ENCODE data around the gene PIGU. TPM values are rescaled to one million over a fixed set of nuclear protein-coding genes. Genes with fewer than 3 reads are reported as not detected.
"Not testable (repeated sequence)": the region's sequence is repeated elsewhere in the genome, so short reads cannot be mapped to it uniquely, and the experiment has no call there.

Gene PIGU
- polyA plus RNA-seq, 1 experiment = 35.2 TPM

- peak overlapping the region; percentile 93 for H3K4me3 ChIP-seq (ENCODE audit: low read depth, low read length)
- POLR2A ChIA-PET = no interaction called here
- CTCF ChIA-PET = interaction anchor here (0.9 to 9.3 kb wide), 4 partner anchors 21 to 252 kb away, joined by 3 to 63 read pairs (median 4); no protein-coding TSS in a partner anchor
- no peak for DNase-seq (ENCODE audit: low read depth)
- no peaks in the 10 kb centered on the region for H3K27me3 ChIP-seq (ENCODE audit: control insufficient read depth, insufficient read depth, low read length)
- peaks cover 1% of the 10 kb centered on the region for H3K36me3 ChIP-seq (ENCODE audit: control insufficient read depth, insufficient read depth, low read length)
- TF ChIP-seq CTCF (IDR thresholded peaks at IDR 0.05; ENCODE audit: insufficient read depth, low read depth, low read length) = no peak
Measured at GRCh38 chr20:34517114-34517505, 159.8 kb downstream of the PIGU start.

DNA sequence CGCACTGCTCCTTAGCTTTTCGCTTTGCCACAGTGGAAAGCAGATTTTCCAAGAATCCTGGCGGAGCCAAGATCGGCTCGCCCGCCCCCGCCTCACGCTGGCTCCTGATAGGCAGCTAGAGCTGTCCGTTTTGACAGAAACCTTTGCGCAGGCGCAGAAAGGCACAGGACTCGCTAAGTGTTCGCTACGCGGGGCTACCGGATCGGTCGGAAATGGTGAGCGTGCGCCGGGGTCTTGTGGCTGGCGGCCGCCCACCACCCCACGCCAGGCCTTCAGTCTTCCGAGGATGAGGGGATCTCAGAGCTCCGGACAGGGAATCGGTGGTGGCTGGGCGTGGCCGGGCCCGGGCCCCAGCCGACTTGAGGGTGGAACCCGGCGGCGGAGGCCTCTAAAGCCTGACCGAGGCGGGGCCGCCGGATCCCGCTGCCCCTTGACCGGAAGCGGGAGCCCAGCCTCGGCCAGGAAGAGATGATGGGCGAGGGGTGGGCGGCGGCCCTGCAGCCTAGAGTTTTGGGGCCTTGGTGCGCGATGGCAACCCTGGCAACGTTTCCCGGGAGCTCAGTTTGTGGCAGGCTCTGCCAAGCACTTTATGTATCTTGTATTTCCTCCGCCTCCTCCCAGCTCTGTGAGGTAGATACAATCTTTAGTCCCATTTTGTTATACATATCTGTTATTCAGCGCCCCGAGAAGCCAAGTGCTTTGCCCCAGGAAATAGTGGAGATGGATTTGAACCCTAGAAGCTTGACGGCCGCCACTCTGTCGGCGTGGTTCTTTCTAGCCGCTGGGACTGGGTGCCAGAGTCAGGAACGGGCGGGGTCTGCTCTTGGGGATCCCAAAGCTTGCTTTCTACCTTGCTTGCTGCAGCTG lies 160.4 kb downstream of the PIGU start, which contains the start of gene DYNLRB1:
Gene DYNLRB1, plus strand, starts transcription at position 176 of the 867 bp plus-strand sequence. Its CDS starts 37 bp downstream, at position 213.
- DNase-seq (ENCODE audit: low read depth) = peak; percentile 77
- H3K36me3 ChIP-seq (ENCODE audit: control insufficient read depth, insufficient read depth, low read length) = peaks cover 1% of the 10 kb centered on the region
- ChIA-PET CTCF (interaction anchor here (0.6 to 9.3 kb wide), 9 partner anchors 10 to 326 kb away, joined by 3 to 63 read pairs (median 3); no protein-coding TSS in a partner anchor), POLR2A (interaction anchor here (0.5 to 0.6 kb wide), 3 partner anchors 13 to 263 kb away, joined by 3 to 4 read pairs (median 3); partner anchors contain the start of gene ITCH)
- H3K4me3 ChIP-seq (ENCODE audit: low read depth, low read length) = peak within 1 kb of the TSS; percentile 93
- H3K27me3 ChIP-seq (ENCODE audit: control insufficient read depth, insufficient read depth, low read length) = no peaks in the 10 kb centered on the region
- TF ChIP-seq CTCF (IDR thresholded peaks at IDR 0.05; ENCODE audit: insufficient read depth, low read depth, low read length) = no peak

DNA sequence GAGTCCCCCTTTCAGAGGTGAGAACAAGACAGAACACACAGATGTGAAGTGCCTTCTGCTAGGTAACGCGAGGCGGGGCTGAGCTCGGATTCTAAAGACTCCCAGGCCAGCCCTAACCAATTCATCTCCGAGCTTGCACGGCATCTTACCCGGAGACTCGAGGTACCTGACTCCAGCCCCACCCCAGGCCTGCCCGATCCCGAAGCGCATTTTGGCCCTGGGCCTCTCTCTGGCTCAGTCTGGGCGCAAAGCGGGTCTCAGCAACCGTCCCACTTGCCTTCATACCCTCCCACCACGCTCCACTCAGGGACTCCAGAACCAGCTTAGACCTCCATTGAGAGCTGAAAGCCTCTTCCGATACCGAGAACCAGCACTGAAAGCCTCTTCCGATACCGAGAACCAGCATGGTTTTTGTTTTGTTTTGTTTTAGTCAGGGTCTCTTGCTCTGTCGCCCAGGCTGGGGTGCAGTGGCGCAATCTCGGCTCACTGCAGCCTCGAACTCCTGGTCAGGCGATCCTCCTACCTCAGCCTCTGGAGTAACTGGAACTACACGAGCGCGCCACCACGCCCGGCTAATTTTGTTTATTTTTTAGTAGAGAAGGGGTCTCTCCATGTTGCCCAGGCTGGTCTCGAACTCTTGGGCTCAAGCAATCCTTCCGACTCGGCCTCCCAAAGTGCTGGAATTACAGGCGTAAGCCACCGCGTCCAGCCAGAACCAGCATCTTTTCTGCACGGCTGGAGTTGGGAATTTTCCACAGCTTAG lies 161.2 kb downstream of the PIGU start:
- H3K36me3 ChIP-seq (ENCODE audit: control insufficient read depth, insufficient read depth, low read length) = peaks cover 1% of the 10 kb centered on the region
- H3K4me3 ChIP-seq (ENCODE audit: low read depth, low read length) = peak overlapping the region; percentile 93
- CTCF ChIA-PET = interaction anchor here (0.9 to 9.3 kb wide), 7 partner anchors 10 to 325 kb away, joined by 3 to 63 read pairs (median 3); no protein-coding TSS in a partner anchor
- no peak for TF ChIP-seq CTCF (IDR thresholded peaks at IDR 0.05; ENCODE audit: insufficient read depth, low read depth, low read length)
- DNase-seq (ENCODE audit: low read depth) = no peak
- POLR2A ChIA-PET = interaction anchor here (0.5 to 0.6 kb wide), 2 partner anchors 12 to 262 kb away, joined by 3 read pairs; no protein-coding TSS in a partner anchor
- H3K27me3 ChIP-seq (ENCODE audit: control insufficient read depth, insufficient read depth, low read length) = no peaks in the 10 kb centered on the region

GRCh38 chr20:34514897-34515483 lies 161.9 kb downstream of the PIGU start:
- Histone ChIP-seq H3K27me3 (ENCODE audit: control insufficient read depth, insufficient read depth, low read length) (no peaks in the 10 kb centered on the region), H3K4me3 (ENCODE audit: low read depth, low read length) (peak overlapping the region; percentile 93), H3K36me3 (ENCODE audit: control insufficient read depth, insufficient read depth, low read length) (peaks cover 1% of the 10 kb centered on the region)
- POLR2A ChIA-PET = no interaction called here
- TF ChIP-seq CTCF (IDR thresholded peaks at IDR 0.05; ENCODE audit: insufficient read depth, low read depth, low read length) = no peak
- CTCF ChIA-PET = interaction anchor here (0.9 to 9.3 kb wide), 5 partner anchors 9 to 324 kb away, joined by 3 to 63 read pairs (median 5); no protein-coding TSS in a partner anchor
- no peak for DNase-seq (ENCODE audit: low read depth)

DNA sequence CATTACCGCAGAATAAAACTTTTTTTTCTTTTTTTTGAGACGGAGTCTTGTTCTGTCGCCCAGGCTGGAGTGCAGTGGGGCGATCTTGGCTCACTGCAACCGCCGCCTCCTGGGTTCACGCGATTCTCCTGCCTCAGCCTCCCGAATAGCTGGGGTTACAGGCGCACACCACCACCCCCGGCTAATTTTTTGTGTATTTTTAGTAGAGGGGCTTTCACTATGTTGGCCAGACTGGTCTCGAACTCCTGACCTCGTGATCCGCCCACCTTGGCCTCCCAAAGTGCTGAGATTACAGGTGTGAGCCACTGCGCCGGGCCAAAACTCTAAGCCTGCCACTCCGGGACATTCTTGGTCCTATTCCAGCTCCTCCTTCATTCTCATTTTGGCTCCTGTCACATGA lies 162.9 kb downstream of the PIGU start:
- H3K27me3 ChIP-seq (ENCODE audit: control insufficient read depth, insufficient read depth, low read length); H3K36me3 ChIP-seq (ENCODE audit: control insufficient read depth, insufficient read depth, low read length); DNase-seq (ENCODE audit: low read depth); POLR2A ChIA-PET; H3K4me3 ChIP-seq (ENCODE audit: low read depth, low read length): not testable (repeated sequence)
- CTCF ChIA-PET = interaction anchor here (9.3 kb wide), 1 partner anchor 201 kb away, joined by 63 read pairs; no protein-coding TSS in a partner anchor
